GM12878 (cell line): Measurements from ENCODE around the gene TEX36. TPM values are rescaled to one million over a fixed set of nuclear protein-coding genes. Genes with fewer than 3 reads are reported as not detected.

Experiments
- ATAC-seq: fragments of 200-7000 bp; cut with Tn5 transposase; 3 replicates; pipeline ENCODE4 v1.9.1; 2020; ENCODE audit warnings: mild to moderate bottlenecking, moderate library complexity
- BruUV-seq: library from RNA; stranded (reverse); fragments of 400-500 nt; replicated peaks from 2 replicates; lab custom pipeline; 2021; lab: Mats Ljungman, UMichigan
- CTCF ChIA-PET: fragments of 300-600 bp; sonication (Branson Sonifier 250); formaldehyde crosslinking; extraction: SDS; loops from one replicate; lab custom pipeline; 2021; ENCODE audit warnings: inconsistent platforms; lab: Yijun Ruan, JAX
- POLR2A ChIA-PET: fragments of 350-600 bp; formaldehyde crosslinking; extraction: SDS; loops from one replicate; lab custom pipeline; 2021; ENCODE audit warnings: inconsistent platforms; lab: Charles Lee
- RAD21 ChIA-PET: fragments of 300-600 bp; sonication (Branson Sonifier 250); formaldehyde crosslinking; loops from one replicate; lab custom pipeline; 2023; ENCODE audit warnings: antibody characterized with exemption; ENCODE audit not compliant: unreplicated experiment; lab: Charles Lee
- SMC1A ChIA-PET: fragments of 300-600 bp; sonication (Branson Sonifier 250); formaldehyde crosslinking; loops from one replicate; lab custom pipeline; 2023; ENCODE audit not compliant: unreplicated experiment, uncharacterized antibody; lab: Charles Lee
- DNase-seq: peaks from one replicate; pipeline ENCODE4 v3.0.0-alpha.2; 2011; ENCODE audit warnings: low read depth, low spot score
- FAIRE-seq: peaks from 3 replicates; lab custom pipeline; 2011; peaks lifted over from hg19 to GRCh38; lab: Jason Lieb, UNC
- H2AFZ ChIP-seq: 2 replicates; pipeline ENCODE4 v1.6.0; 2011; ENCODE audit warnings: low read depth, low read length, control low read depth; ENCODE audit not compliant: control insufficient read depth
- H3K27ac ChIP-seq: 2 replicates; pipeline ENCODE4 v1.5.1; 2011; ENCODE audit warnings: control low read depth; ENCODE audit not compliant: control insufficient read depth, insufficient read depth
- H3K27me3 ChIP-seq, 2 experiments: replicated peaks in 1 of 2; 2 replicates each; pipeline versions ENCODE4 v1.6.0 to v1.6.1; 2011; ENCODE audit warnings: low read length in 1 of 2; ENCODE audit not compliant: control insufficient read depth in 2 of 2, insufficient read depth in 2 of 2
- H3K36me3 ChIP-seq, 2 experiments: 2 replicates each; pipeline ENCODE4 v1.5.1; 2011; ENCODE audit warnings: low read length in 1 of 2; ENCODE audit not compliant: control insufficient read depth in 2 of 2, insufficient read depth in 2 of 2
- H3K4me1 ChIP-seq: 2 replicates; pipeline ENCODE4 v1.6.1; 2011; ENCODE audit warnings: mild to moderate bottlenecking, low read length, moderate library complexity, mixed read lengths; ENCODE audit not compliant: control insufficient read depth, insufficient read depth
- H3K4me2 ChIP-seq: 2 replicates; pipeline ENCODE4 v1.6.0; 2011; ENCODE audit warnings: control low read depth; ENCODE audit not compliant: control insufficient read depth, insufficient read depth
- H3K4me3 ChIP-seq: fragments of 200-600 bp; sonication (generic); 2 replicates; pipeline ENCODE4 v1.5.1; 2016
- H3K79me2 ChIP-seq: 2 replicates; pipeline ENCODE4 v1.6.0; 2011; ENCODE audit warnings: low read length; ENCODE audit not compliant: control insufficient read depth, insufficient read depth
- H3K9ac ChIP-seq: 2 replicates; pipeline ENCODE4 v1.8.0; 2011; ENCODE audit warnings: low read length, control low read depth, mixed read lengths; ENCODE audit not compliant: control insufficient read depth, insufficient read depth
- H3K9me3 ChIP-seq: replicated peaks from 3 replicates; pipeline ENCODE4 v1.5.1; 2011; ENCODE audit warnings: mild to moderate bottlenecking, low read length; ENCODE audit not compliant: control insufficient read depth, insufficient read depth
- H4K20me1 ChIP-seq: 2 replicates; pipeline ENCODE4 v1.6.0; 2011; ENCODE audit not compliant: control insufficient read depth, insufficient read depth
- MEF2A ChIP-seq: IDR thresholded peaks from 2 replicates; pipeline ENCODE4 v1.6.1; 2011; ENCODE audit warnings: low read depth, mild to moderate bottlenecking, low read length, moderate library complexity; ENCODE audit not compliant: insufficient read depth
- SUZ12 ChIP-seq: fragments of 200-600 bp; sonication (generic); IDR thresholded peaks from one replicate; pipeline ENCODE4 v1.6.1; 2018; ENCODE audit warnings: antibody characterized with exemption, mild to moderate bottlenecking; ENCODE audit not compliant: unreplicated experiment
- ZSCAN29 ChIP-seq: fragments of 450-650 bp; IDR thresholded peaks from 2 replicates; pipeline ENCODE4 v1.6.1; 2017; ENCODE audit warnings: mild to moderate bottlenecking, moderate library complexity
- WGBS: methylation state at CpG from one replicate; pipeline ENCODE4 v1.1.6; 2016; ENCODE audit warnings: low lambda C conversion rate; ENCODE audit not compliant: insufficient replicate concordance, insufficient coverage; ENCODE audit errors: missing lambda C conversion rate; 5-methylcytosine and 5-hydroxymethylcytosine counted together
- in situ Hi-C: fragments of 300-500 bp; cut with MboI; formaldehyde crosslinking; loops from 9 replicates; pipeline ENCODE4 v1.14.3; 2018; ENCODE audit warnings: mixed read lengths
- intact Hi-C: fragments of 100-400 bp; cut with micrococcal nuclease; formaldehyde crosslinking; loops from one replicate; pipeline ENCODE4 v1.14.2; 2022; ENCODE audit not compliant: unreplicated experiment
- polyA plus RNA-seq, 11 experiments: library from polyadenylated mRNA; depleted of rRNA in 4 of 11; unstranded in 6 of 11; stranded (reverse) in 5 of 11; fragments of >200 nt; fragmentation: Nextera tagmentation in 4 of 11; fragmentation: Illumina TruSeq in 1 of 11; extraction: Ambion mirVana in 4 of 11; extraction: Trizol in 1 of 11; gene quantifications; 1 replicate in 1 of 11; 2 replicates in 10 of 11; pipeline versions ENCODE4 v1.2.1 to v1.2.3, GENCODE V29; 2011 to 2016; ENCODE audit warnings: inconsistent platforms in 2 of 11, missing spikeins in 2 of 11, low read depth in 1 of 11
- total RNA-seq, 4 experiments: library from RNA; depleted of rRNA in 3 of 4; stranded (reverse); fragments of >200 nt in 3 of 4; fragmentation: Illumina TruSeq in 1 of 4; extraction: Trizol in 1 of 4; gene quantifications; 2 replicates each; pipeline versions ENCODE4 v1.2.1 to v1.2.3, GENCODE V29; 2013 to 2021
- TF ChIP-seq, protein P1 (sequence below): fragments of 450-650 bp; IDR thresholded peaks from 2 replicates; pipeline ENCODE4 v1.6.1; 2017; ENCODE audit warnings: mild to moderate bottlenecking, moderate library complexity

The TEX36 gene
- total and polyA plus RNA-seq, 10 of the 15 experiments (the other 5 are each of a cell fraction or from before 2014, with no cell fraction given), result not detected

DNA sequence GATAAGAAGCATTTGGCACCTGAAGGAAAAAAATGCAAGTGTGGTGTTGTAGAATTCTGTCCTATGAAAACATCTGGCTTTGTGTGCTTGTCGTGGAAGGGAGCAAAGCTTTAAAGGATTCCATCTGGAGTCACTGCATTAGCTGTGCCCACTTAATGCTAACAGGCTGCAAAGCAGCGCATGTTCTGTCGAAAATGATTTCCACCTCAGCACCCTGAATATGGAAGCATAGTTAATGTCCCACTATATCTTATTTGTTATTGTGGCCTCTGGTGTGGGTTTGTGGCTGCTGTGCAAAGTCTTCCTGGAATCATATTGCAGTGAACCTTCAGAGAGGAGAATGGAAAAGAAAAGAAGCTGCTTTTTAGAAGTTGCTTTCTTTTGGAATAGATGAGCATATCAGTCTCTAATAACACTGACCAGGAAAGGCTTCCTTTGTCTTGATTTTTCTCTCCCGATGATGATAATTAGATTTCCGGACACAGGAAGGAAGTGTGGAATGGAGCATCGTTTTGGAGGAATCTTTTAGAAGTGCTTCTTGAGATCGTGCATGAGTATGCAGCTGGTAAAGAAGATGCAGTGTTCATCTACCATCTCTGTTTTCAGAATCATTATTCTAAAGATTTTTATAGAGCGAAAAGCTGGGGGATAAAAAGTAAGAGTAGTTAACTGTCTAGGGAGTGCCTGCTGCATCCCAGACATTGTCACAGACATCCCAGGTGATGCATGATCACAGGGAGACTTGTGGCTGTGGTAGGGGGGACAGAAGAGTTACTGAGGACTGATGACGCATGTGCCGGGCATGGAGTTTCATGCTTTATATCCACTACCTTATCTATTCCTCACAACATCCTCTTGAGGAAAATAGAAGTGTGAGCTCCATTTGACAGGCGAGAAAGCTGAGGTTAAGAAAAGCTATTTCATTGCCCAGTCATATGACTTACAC lies 54.6 kb downstream of the TEX36 start:
- in situ Hi-C loops, result no loop called here
- Histone ChIP-seq H3K4me3 (no peak overlapping the region), H4K20me1 (no peaks in the 10 kb centered on the region), H3K79me2 (no peaks in the 10 kb centered on the region), H3K27me3 (no peaks in the 10 kb centered on the region), H3K9ac (no peak overlapping the region), H3K27ac (no peak overlapping the region), H3K9me3 (no peaks in the 10 kb centered on the region), H3K4me2 (no peak overlapping the region), H2AFZ (no peak overlapping the region), H3K4me1 (no peaks in the 10 kb centered on the region)
- BruUV-seq, result no TSS peak
- no peak for DNase-seq
- ChIA-PET SMC1A (no interaction called here), CTCF (interaction anchor here (1.1 to 2.7 kb wide), 3 partner anchors 11 to 636 kb away, joined by 5 to 13 read pairs (median 6); no protein-coding TSS in a partner anchor), POLR2A (no interaction called here)
- intact Hi-C loops, result loop anchor here (1.0 kb wide), 1 partner anchor 580 kb away; no protein-coding TSS in a partner anchor
- ATAC-seq, result no peak
- FAIRE-seq, result no peak
- WGBS, result 34% methylated on average over 11 of the region's 11 CpGs
- TF ChIP-seq ZSCAN29, result no peak
- TF ChIP-seq SUZ12, result no peak
- TF ChIP-seq MEF2A, result no peak
- TF ChIP-seq, protein P1, sequence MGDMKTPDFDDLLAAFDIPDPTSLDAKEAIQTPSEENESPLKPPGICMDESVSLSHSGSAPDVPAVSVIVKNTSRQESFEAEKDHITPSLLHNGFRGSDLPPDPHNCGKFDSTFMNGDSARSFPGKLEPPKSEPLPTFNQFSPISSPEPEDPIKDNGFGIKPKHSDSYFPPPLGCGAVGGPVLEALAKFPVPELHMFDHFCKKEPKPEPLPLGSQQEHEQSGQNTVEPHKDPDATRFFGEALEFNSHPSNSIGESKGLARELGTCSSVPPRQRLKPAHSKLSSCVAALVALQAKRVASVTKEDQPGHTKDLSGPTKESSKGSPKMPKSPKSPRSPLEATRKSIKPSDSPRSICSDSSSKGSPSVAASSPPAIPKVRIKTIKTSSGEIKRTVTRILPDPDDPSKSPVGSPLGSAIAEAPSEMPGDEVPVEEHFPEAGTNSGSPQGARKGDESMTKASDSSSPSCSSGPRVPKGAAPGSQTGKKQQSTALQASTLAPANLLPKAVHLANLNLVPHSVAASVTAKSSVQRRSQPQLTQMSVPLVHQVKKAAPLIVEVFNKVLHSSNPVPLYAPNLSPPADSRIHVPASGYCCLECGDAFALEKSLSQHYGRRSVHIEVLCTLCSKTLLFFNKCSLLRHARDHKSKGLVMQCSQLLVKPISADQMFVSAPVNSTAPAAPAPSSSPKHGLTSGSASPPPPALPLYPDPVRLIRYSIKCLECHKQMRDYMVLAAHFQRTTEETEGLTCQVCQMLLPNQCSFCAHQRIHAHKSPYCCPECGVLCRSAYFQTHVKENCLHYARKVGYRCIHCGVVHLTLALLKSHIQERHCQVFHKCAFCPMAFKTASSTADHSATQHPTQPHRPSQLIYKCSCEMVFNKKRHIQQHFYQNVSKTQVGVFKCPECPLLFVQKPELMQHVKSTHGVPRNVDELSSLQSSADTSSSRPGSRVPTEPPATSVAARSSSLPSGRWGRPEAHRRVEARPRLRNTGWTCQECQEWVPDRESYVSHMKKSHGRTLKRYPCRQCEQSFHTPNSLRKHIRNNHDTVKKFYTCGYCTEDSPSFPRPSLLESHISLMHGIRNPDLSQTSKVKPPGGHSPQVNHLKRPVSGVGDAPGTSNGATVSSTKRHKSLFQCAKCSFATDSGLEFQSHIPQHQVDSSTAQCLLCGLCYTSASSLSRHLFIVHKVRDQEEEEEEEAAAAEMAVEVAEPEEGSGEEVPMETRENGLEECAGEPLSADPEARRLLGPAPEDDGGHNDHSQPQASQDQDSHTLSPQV, result no peak
- TF ChIP-seq, all 136 proteins: peak for 0
- H3K36me3 ChIP-seq, result no peaks in the 10 kb centered on the region
- RAD21 ChIA-PET, result interaction anchor here (1.6 kb wide), 1 partner anchor 580 kb away, joined by 4 read pairs; no protein-coding TSS in a partner anchor
